Fibroblast of the aortic adventitia (primary cell): ENCODE results near the gene KCTD17. TPM values are rescaled to one million over a fixed set of nuclear protein-coding genes. Genes with fewer than 3 reads are reported as not detected.

Source experiments
- DNase-seq: peaks from one replicate; pipeline ENCODE4 v3.0.0-alpha.2; 2010; ENCODE audit warnings: low read depth
- H3K4me3 ChIP-seq: 2 replicates; pipeline ENCODE4 v1.5.1; 2011; ENCODE audit warnings: low read depth, mild to moderate bottlenecking, control low read depth, low read length, moderate library complexity
- total RNA-seq: library from RNA; depleted of rRNA; stranded (reverse); fragments of >200 nt; gene quantifications from 2 replicates; pipeline ENCODE4 v1.2.3, GENCODE V29; 2012; ENCODE audit warnings: low replicate concordance
- TF ChIP-seq, protein P1 (sequence below): IDR thresholded peaks from 2 replicates; pipeline ENCODE4 v1.5.1; 2011; ENCODE audit warnings: mild to moderate bottlenecking, low read length, control low read depth, inconsistent platforms; ENCODE audit not compliant: insufficient read depth

The KCTD17 gene
- total RNA-seq, 1 donor = 25.6 TPM

DNA sequence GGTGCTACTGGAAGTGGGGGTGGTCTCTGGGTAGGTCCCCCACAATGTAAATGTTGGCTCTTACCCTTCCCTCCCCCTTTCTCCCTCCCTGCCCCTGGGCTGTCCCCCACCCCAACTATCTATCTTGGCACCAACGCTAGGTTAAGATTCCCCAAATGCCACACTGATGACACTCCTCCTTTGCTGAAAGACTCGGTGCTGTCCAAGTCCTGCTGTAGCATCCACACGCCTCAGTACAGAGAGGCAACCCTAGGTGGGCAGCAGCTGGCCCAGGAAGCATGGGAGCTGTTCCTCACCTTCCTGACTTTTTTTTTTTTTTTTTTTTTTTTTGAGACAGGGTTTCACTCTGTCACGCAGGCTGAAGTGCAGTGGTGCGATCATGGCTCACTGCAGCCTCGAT is 3.4 kb upstream of the KCTD17 start:
- no peak for DNase-seq
- TF ChIP-seq, protein P1, sequence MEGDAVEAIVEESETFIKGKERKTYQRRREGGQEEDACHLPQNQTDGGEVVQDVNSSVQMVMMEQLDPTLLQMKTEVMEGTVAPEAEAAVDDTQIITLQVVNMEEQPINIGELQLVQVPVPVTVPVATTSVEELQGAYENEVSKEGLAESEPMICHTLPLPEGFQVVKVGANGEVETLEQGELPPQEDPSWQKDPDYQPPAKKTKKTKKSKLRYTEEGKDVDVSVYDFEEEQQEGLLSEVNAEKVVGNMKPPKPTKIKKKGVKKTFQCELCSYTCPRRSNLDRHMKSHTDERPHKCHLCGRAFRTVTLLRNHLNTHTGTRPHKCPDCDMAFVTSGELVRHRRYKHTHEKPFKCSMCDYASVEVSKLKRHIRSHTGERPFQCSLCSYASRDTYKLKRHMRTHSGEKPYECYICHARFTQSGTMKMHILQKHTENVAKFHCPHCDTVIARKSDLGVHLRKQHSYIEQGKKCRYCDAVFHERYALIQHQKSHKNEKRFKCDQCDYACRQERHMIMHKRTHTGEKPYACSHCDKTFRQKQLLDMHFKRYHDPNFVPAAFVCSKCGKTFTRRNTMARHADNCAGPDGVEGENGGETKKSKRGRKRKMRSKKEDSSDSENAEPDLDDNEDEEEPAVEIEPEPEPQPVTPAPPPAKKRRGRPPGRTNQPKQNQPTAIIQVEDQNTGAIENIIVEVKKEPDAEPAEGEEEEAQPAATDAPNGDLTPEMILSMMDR = no peak
- no peak overlapping the region for H3K4me3 ChIP-seq

DNA sequence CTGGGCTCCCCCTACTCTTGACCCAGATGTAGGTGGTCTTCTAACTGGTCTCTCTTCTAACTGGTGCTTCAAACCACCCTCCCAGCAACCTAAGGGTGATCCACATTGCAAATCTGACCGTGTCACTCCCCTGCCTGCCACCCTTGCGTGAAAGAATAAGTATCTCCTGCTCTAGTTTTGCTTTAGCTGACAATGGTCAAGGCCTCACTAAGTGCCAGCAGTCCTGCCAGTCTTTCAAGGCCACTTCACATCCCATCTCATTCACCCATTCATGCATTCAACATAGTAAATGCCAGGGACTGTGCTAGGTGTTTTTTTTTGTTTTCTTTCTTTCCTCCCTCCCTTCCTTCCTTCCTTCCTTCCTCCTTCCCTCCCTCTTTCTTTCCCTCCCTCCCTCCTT is 2.3 kb upstream of the KCTD17 start:
- no peak overlapping the region for H3K4me3 ChIP-seq
- TF ChIP-seq, protein P1 = no peak
- no peak for DNase-seq

DNA sequence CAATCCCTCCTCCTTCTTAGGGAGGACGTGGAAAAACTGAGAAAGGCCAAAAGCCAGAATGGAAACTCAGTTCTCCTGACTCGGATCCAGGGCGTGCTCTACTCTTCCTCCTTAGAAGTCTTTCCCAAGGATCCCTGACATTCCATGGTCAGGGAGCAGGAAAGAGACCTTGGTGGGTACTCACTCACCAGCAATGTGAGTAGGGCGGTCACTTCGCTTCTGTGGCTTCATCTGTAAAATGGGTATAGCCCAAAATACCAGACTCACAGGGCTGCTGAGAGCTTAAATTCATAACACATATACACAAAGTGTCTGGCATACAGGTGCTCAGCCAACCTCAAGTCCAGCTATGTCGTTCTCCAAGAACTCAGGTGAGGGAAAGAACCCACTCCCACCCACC is 629 bp upstream of the KCTD17 start:
- H3K4me3 ChIP-seq = no peak overlapping the region
- TF ChIP-seq, protein P1 = no peak

DNA sequence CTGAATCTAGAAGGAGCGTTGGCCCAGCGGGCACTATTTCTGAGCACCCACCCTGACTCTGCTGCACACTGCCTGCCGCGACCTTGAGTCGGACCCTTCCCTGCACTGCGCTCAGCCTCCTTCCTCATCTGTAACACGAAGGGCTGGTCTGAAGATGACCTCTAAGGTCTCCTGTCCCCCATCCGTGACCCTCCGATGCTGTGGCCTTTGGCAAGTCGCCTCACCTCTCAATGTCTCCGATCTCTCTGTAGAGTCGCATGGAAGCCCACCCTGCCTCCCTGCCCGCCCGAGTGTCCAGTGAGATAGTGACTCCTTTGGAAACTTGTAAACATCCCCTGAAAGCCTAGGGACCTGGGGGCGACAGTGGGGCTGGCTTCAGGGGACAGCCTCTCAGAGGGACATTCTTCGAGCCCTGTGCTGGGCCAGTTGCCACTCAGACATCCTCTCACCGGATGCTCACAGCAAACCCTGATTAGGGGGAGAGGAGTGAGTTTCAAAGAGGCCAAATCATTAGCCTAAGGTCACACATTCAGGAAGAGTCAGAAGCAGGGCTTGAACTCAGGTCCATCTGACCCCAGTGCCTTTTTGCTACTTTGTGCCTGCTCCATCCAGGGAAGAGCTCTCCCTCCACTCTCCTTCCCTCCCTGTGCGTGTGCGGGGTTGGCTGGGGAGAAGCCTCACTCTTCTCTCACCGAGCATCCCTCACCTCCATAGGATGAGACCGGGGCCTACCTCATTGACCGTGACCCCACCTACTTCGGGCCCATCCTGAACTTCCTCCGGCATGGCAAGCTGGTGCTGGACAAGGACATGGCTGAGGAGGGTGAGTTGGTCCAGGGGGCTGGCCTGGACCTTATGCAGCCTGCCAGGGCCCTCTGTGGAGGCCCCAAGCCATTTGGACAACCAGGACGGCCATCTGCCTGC is 1.1 kb downstream of the KCTD17 start:
- peak overlapping the region; percentile 81 for H3K4me3 ChIP-seq
- TF ChIP-seq, protein P1 = no peak
- no peak for DNase-seq

More for the DNA sequence above, 629 bp upstream of the KCTD17 start:
- DNase-seq = no peak

- TF ChIP-seq, protein P1 = no peak
- DNase-seq = peak; percentile 15
- no peak overlapping the region for H3K4me3 ChIP-seq
Observed at GRCh38 chr22:37053310-37054055, 1.9 kb downstream of the KCTD17 start.

DNA sequence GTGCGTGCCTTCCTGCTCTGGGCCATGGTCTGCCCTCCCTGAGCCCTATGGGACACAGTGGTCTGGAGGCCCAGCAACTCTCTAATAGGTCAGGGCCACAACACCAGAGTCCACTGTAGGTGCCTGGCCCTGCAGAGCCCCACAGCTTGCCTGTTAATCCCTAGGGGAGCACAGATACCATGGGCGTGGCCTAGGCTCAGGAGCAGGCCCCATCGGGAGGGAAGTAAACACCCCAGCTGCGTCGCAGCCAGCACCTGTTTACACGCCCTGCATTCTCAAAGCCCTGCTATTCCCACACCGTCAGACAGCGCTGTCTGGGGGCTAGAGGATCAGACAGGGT is 2.5 kb downstream of the KCTD17 start:
- DNase-seq = no peak
- H3K4me3 ChIP-seq = no peak overlapping the region
- TF ChIP-seq, protein P1 = no peak
